HepG2 (cell line): Measurements from ENCODE around the gene SHFL. TPM values are rescaled to one million over a fixed set of nuclear protein-coding genes. Genes with fewer than 3 reads are reported as not detected.

Experiments
- BCL3 ChIP-seq: sonication (generic); formaldehyde crosslinking; IDR thresholded peaks from 2 replicates; pipeline ENCODE4 v1.5.1; 2020; ENCODE audit warnings: mild to moderate bottlenecking, missing genetic modification reagents, moderate library complexity
- HHEX ChIP-seq: IDR thresholded peaks from 2 replicates; pipeline ENCODE4 v1.6.1; 2016; ENCODE audit warnings: control low read depth
- JARID2 ChIP-seq: sonication (generic); formaldehyde crosslinking; IDR thresholded peaks from 2 replicates; pipeline ENCODE4 v1.8.1; 2023; ENCODE audit warnings: missing genetic modification reagents, inconsistent platforms; ENCODE audit not compliant: insufficient replicate concordance
- KIAA2018 ChIP-seq: sonication (generic); formaldehyde crosslinking; IDR thresholded peaks from 2 replicates; pipeline ENCODE4 v1.5.0; 2020; ENCODE audit warnings: mild to moderate bottlenecking, missing genetic modification reagents, borderline replicate concordance
- MYC ChIP-seq: sonication (generic); formaldehyde crosslinking; IDR thresholded peaks from 2 replicates; pipeline ENCODE4 v1.9.0; 2021; ENCODE audit warnings: missing genetic modification reagents, borderline replicate concordance
- PCBP1 ChIP-seq: fragments of 200-400 bp; formaldehyde crosslinking; IDR thresholded peaks from 2 replicates; pipeline ENCODE4 v1.6.1; 2017; ENCODE audit warnings: mild to moderate bottlenecking, low read depth, low read length, borderline replicate concordance
- PTBP1 ChIP-seq: fragments of 200-400 bp; formaldehyde crosslinking; IDR thresholded peaks from 2 replicates; pipeline ENCODE4 v1.6.1; 2018; ENCODE audit warnings: low read length, low read depth; ENCODE audit not compliant: poor library complexity, severe bottlenecking
- ZNF160 ChIP-seq: sonication (generic); formaldehyde crosslinking; IDR thresholded peaks from 2 replicates; pipeline ENCODE4 v1.8.0; 2022; ENCODE audit warnings: mild to moderate bottlenecking, inconsistent platforms, missing genetic modification reagents
- polyA plus RNA-seq, 8 experiments: library from polyadenylated mRNA; depleted of rRNA in 3 of 8; stranded (reverse) in 7 of 8; unstranded in 1 of 8; fragments of >200 nt; fragmentation: Illumina TruSeq in 4 of 8; extraction: Trizol in 4 of 8; gene quantifications; 2 replicates each; pipeline versions ENCODE4 v1.2.1 to v1.2.3, GENCODE V29; 2011 to 2016; ENCODE audit warnings: low read depth in 4 of 8, missing spikeins in 1 of 8, mixed read lengths in 1 of 8; ENCODE audit not compliant: insufficient read depth in 1 of 8
- total RNA-seq, 5 experiments: library from RNA; depleted of rRNA; stranded (reverse); fragments of >200 nt; fragmentation: Illumina TruSeq; extraction: Trizol; gene quantifications; 2 replicates each; pipeline ENCODE4 v1.2.3, GENCODE V29; 2016; ENCODE audit warnings: low read depth in 1 of 5
- TF ChIP-seq, protein P1 (sequence below): sonication (generic); formaldehyde crosslinking; IDR thresholded peaks from 2 replicates; pipeline ENCODE4 v1.8.0; 2022; ENCODE audit warnings: missing genetic modification reagents, mild to moderate bottlenecking, moderate library complexity, borderline replicate concordance
- TF ChIP-seq, protein P2 (sequence below): sonication (generic); formaldehyde crosslinking; IDR thresholded peaks from 2 replicates; pipeline ENCODE4 v1.9.0; 2021; ENCODE audit warnings: missing genetic modification reagents, borderline replicate concordance

SHFL gene
- total and polyA plus RNA-seq, 2 of the 13 experiments (the other 11 are each of a cell fraction or from before 2014, with no cell fraction given) = 12.3 to 36.4 TPM

GRCh38 chr19:10106100-10106936 is 20.2 kb downstream of the SHFL start, which contains the start of gene PPAN (continued):
- TF ChIP-seq BCL3 (CRISPR knock-in tag) = peak; percentile 41; the same call in 1 of the 2 replicates
- peak; percentile 78 for TF ChIP-seq JARID2 (CRISPR knock-in tag)
- TF ChIP-seq, protein P1, sequence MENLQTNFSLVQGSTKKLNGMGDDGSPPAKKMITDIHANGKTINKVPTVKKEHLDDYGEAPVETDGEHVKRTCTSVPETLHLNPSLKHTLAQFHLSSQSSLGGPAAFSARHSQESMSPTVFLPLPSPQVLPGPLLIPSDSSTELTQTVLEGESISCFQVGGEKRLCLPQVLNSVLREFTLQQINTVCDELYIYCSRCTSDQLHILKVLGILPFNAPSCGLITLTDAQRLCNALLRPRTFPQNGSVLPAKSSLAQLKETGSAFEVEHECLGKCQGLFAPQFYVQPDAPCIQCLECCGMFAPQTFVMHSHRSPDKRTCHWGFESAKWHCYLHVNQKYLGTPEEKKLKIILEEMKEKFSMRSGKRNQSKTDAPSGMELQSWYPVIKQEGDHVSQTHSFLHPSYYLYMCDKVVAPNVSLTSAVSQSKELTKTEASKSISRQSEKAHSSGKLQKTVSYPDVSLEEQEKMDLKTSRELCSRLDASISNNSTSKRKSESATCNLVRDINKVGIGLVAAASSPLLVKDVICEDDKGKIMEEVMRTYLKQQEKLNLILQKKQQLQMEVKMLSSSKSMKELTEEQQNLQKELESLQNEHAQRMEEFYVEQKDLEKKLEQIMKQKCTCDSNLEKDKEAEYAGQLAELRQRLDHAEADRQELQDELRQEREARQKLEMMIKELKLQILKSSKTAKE (CRISPR knock-in tag) = no peak
- TF ChIP-seq PCBP1 = no peak
- no peak for TF ChIP-seq HHEX (CRISPR knock-in tag)
- TF ChIP-seq PTBP1 = no peak
- 0 out of 2 replicates have a peak, but pooled peaks have one; percentile 62 for TF ChIP-seq KIAA2018 (CRISPR knock-in tag)
- TF ChIP-seq ZNF160 (CRISPR knock-in tag) = 0 out of 2 replicates have a peak, but pooled peaks have one; percentile 80
- TF ChIP-seq, protein P2, sequence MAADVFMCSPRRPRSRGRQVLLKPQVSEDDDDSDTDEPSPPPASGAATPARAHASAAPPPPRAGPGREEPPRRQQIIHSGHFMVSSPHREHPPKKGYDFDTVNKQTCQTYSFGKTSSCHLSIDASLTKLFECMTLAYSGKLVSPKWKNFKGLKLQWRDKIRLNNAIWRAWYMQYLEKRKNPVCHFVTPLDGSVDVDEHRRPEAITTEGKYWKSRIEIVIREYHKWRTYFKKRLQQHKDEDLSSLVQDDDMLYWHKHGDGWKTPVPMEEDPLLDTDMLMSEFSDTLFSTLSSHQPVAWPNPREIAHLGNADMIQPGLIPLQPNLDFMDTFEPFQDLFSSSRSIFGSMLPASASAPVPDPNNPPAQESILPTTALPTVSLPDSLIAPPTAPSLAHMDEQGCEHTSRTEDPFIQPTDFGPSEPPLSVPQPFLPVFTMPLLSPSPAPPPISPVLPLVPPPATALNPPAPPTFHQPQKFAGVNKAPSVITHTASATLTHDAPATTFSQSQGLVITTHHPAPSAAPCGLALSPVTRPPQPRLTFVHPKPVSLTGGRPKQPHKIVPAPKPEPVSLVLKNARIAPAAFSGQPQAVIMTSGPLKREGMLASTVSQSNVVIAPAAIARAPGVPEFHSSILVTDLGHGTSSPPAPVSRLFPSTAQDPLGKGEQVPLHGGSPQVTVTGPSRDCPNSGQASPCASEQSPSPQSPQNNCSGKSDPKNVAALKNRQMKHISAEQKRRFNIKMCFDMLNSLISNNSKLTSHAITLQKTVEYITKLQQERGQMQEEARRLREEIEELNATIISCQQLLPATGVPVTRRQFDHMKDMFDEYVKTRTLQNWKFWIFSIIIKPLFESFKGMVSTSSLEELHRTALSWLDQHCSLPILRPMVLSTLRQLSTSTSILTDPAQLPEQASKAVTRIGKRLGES = no peak
- peak; percentile 100 for TF ChIP-seq MYC
